WTC11 (cell line): Measurements from ENCODE around the gene COL4A2. TPM values are rescaled to one million over a fixed set of nuclear protein-coding genes. Genes with fewer than 3 reads are reported as not detected.
A peak's percentile ranks its signal among the peaks of the same experiment; 100 is the strongest.

ENCODE experiments used
- ATAC-seq: fragments of 200-7000 bp; cut with Tn5 transposase; 2 replicates; pipeline ENCODE4 v1.10.0; 2021; ENCODE audit warnings: mild to moderate bottlenecking, moderate library complexity
- CTCF ChIA-PET: fragments of 300-600 bp; sonication (Branson Sonifier 250); formaldehyde crosslinking; loops from one replicate; lab custom pipeline; 2021; ENCODE audit warnings: antibody characterized with exemption; lab: Charles Lee
- POLR2A ChIA-PET: fragments of 350-600 bp; sonication (Branson Sonifier 250); formaldehyde crosslinking; loops from one replicate; lab custom pipeline; 2021; ENCODE audit warnings: antibody characterized with exemption; lab: Charles Lee
- DNase-seq: peaks from one replicate; pipeline ENCODE4 v3.0.0; 2021; ENCODE audit warnings: low spot score
- H3K27ac Mint-ChIP-seq: 2 replicates; pipeline ENCODE4 v1.8.0; 2021; ENCODE audit warnings: mixed read lengths
- H3K27me3 Mint-ChIP-seq: 2 replicates; pipeline ENCODE4 v1.8.0; 2021; ENCODE audit warnings: low read depth, mild to moderate bottlenecking, moderate library complexity, mixed read lengths
- H3K36me3 Mint-ChIP-seq: 2 replicates; pipeline ENCODE4 v1.8.0; 2021; ENCODE audit warnings: mixed read lengths
- H3K4me1 Mint-ChIP-seq: 2 replicates; pipeline ENCODE4 v1.8.0; 2022; ENCODE audit warnings: mixed read lengths
- H3K4me3 Mint-ChIP-seq: 2 replicates; pipeline ENCODE4 v1.8.0; 2021; ENCODE audit warnings: mild to moderate bottlenecking, moderate library complexity, mixed read lengths
- H3K9me3 Mint-ChIP-seq: 2 replicates; pipeline ENCODE4 v1.8.0; 2021; ENCODE audit warnings: mixed read lengths
- ATF1 ChIP-seq: sonication (generic); formaldehyde crosslinking; IDR thresholded peaks from 2 replicates; pipeline ENCODE4 v1.8.1; 2023; ENCODE audit warnings: mild to moderate bottlenecking, moderate library complexity, missing genetic modification reagents
- ATF6 ChIP-seq: sonication (generic); formaldehyde crosslinking; IDR thresholded peaks from 2 replicates; pipeline ENCODE4 v1.8.1; 2023; ENCODE audit warnings: mild to moderate bottlenecking, missing genetic modification reagents
- CDX4 ChIP-seq: fragments of 250-450 bp; sonication (Bioruptor Pico); IDR thresholded peaks from 2 replicates; pipeline ENCODE4 v1.9.0; 2021; ENCODE audit warnings: moderate library complexity, mild to moderate bottlenecking, inconsistent platforms, borderline replicate concordance
- KAT7 ChIP-seq: sonication (generic); formaldehyde crosslinking; IDR thresholded peaks from 2 replicates; pipeline ENCODE4 v1.8.1; 2023; ENCODE audit warnings: missing genetic modification reagents, mild to moderate bottlenecking, borderline replicate concordance
- MLX ChIP-seq: sonication (generic); formaldehyde crosslinking; IDR thresholded peaks from 2 replicates; pipeline ENCODE4 v1.8.1; 2023; ENCODE audit warnings: mild to moderate bottlenecking, missing genetic modification reagents, moderate library complexity
- MYBL2 ChIP-seq: sonication (generic); formaldehyde crosslinking; IDR thresholded peaks from 2 replicates; pipeline ENCODE4 v1.8.1; 2023; ENCODE audit warnings: mild to moderate bottlenecking, moderate library complexity, missing genetic modification reagents
- USF1 ChIP-seq: sonication (generic); formaldehyde crosslinking; IDR thresholded peaks from 2 replicates; pipeline ENCODE4 v1.8.0; 2022; ENCODE audit warnings: mild to moderate bottlenecking, missing genetic modification reagents
- USF2 ChIP-seq: sonication (generic); formaldehyde crosslinking; IDR thresholded peaks from 2 replicates; pipeline ENCODE4 v1.8.1; 2023; ENCODE audit warnings: mild to moderate bottlenecking, missing genetic modification reagents, moderate library complexity
- ZBTB43 ChIP-seq: sonication (generic); formaldehyde crosslinking; IDR thresholded peaks from 2 replicates; pipeline ENCODE4 v1.8.1; 2023; ENCODE audit warnings: mild to moderate bottlenecking, missing genetic modification reagents
- ZMAT4 ChIP-seq: fragments of 250-450 bp; sonication (Bioruptor Pico); IDR thresholded peaks from 2 replicates; pipeline ENCODE4 v1.9.0; 2021; ENCODE audit warnings: mild to moderate bottlenecking
- ZNF219 ChIP-seq: sonication (generic); formaldehyde crosslinking; IDR thresholded peaks from 2 replicates; pipeline ENCODE4 v1.8.0; 2023; ENCODE audit warnings: missing genetic modification reagents, mild to moderate bottlenecking, borderline replicate concordance
- ZNF281 ChIP-seq: sonication (generic); formaldehyde crosslinking; IDR thresholded peaks from 2 replicates; pipeline ENCODE4 v1.8.0; 2023; ENCODE audit warnings: mild to moderate bottlenecking, missing genetic modification reagents
- ZNF416 ChIP-seq: fragments of 250-450 bp; sonication (Bioruptor Pico); IDR thresholded peaks from 2 replicates; pipeline ENCODE4 v1.9.0; 2021; ENCODE audit warnings: mild to moderate bottlenecking, inconsistent platforms
- ZNF532 ChIP-seq: fragments of 250-450 bp; sonication (Bioruptor Pico); IDR thresholded peaks from 2 replicates; pipeline ENCODE4 v1.9.0; 2021; ENCODE audit warnings: mild to moderate bottlenecking, borderline replicate concordance
- total RNA-seq: library from RNA; stranded (reverse); gene quantifications from 3 replicates; pipeline ENCODE4 v1.2.3, GENCODE V29; 2021

Gene COL4A2
- total RNA-seq, 1 experiment from 2014 or later = 109 TPM

GRCh38 chr13:110263888-110264287 is 43.2 kb upstream of the COL4A2 start:
- TF ChIP-seq ATF1 (CRISPR knock-in tag) (no peak), ZNF219 (CRISPR knock-in tag) (no peak), ZNF281 (CRISPR knock-in tag) (no peak), CDX4 (CRISPR knock-in tag) (no peak), ZNF416 (no peak), MLX (CRISPR knock-in tag) (no peak), ZBTB43 (CRISPR knock-in tag) (no peak), ZMAT4 (CRISPR knock-in tag) (no peak), MYBL2 (CRISPR knock-in tag) (no peak), KAT7 (CRISPR knock-in tag) (no peak), ATF6 (CRISPR knock-in tag) (no peak)
- Mint-ChIP-seq H3K4me1 (peaks cover 58% of the 10 kb centered on the region), H3K9me3 (no peaks in the 10 kb centered on the region), H3K4me3 (no peak overlapping the region), H3K36me3 (no peaks in the 10 kb centered on the region), H3K27me3 (no peaks in the 10 kb centered on the region), H3K27ac (no peak overlapping the region)
- ChIA-PET CTCF (interaction anchor here (0.6 to 4.2 kb wide), 3 partner anchors 10 to 17 kb away, joined by 3 to 21 read pairs (median 9); no protein-coding TSS in a partner anchor), POLR2A (no interaction called here)
- no peak for DNase-seq
- 0 out of 2 replicates have a peak, but pooled peaks have one; percentile 7 for ATAC-seq

- Mint-ChIP-seq H3K27ac (no peak overlapping the region), H3K4me1 (peaks cover 58% of the 10 kb centered on the region), H3K27me3 (no peaks in the 10 kb centered on the region), H3K36me3 (no peaks in the 10 kb centered on the region), H3K9me3 (no peaks in the 10 kb centered on the region), H3K4me3 (no peak overlapping the region)
- peak; percentile 75 for TF ChIP-seq USF2 (CRISPR knock-in tag)
- TF ChIP-seq USF1 (CRISPR knock-in tag) = peak; percentile 63
- TF ChIP-seq ZNF532 (CRISPR knock-in tag) = no peak
- DNase-seq (no peak), ATAC-seq (no peak)
- POLR2A ChIA-PET = no interaction called here
- CTCF ChIA-PET = interaction anchor here (1.2 to 4.2 kb wide), 5 partner anchors 9 to 147 kb away, joined by 3 to 29 read pairs (median 9); no protein-coding TSS in a partner anchor
These were observed 42.3 kb upstream of the COL4A2 start for GRCh38 chr13:110264685-110265275.
